K562 (cell line): ENCODE data around the gene LHPP. TPM values are rescaled to one million over a fixed set of nuclear protein-coding genes. Genes with fewer than 3 reads are reported as not detected.

ENCODE experiments used
- ATAC-seq: fragments of 200-7000 bp; cut with Tn5 transposase; 3 replicates; pipeline ENCODE4 v1.9.1; 2020; ENCODE audit warnings: moderate library complexity
- BruUV-seq: library from RNA; stranded (reverse); fragments of 400-500 nt; replicated peaks from 2 replicates; lab custom pipeline; 2021; lab: Mats Ljungman, UMichigan
- CTCF ChIA-PET: fragments of 300-600 bp; formaldehyde crosslinking; extraction: SDS; loops from one replicate; lab custom pipeline; 2021; ENCODE audit warnings: low intra/inter-chr PET ratio; lab: Yijun Ruan, JAX
- POLR2A ChIA-PET: fragments of 300-600, 350-650 bp; sonication (Branson Sonifier 250); formaldehyde crosslinking; extraction: SDS; loops from one replicate; lab custom pipeline; 2021; ENCODE audit warnings: antibody characterized with exemption, inconsistent platforms; lab: Yijun Ruan, JAX
- DNase-seq, 4 experiments: peaks; one replicate each; pipeline versions ENCODE4 v3.0.0 to v3.0.0-alpha.2; 2011 to 2018; ENCODE audit warnings: low spot score in 3 of 4, mixed read lengths in 3 of 4; ENCODE audit errors: extremely low read depth in 1 of 4
- FAIRE-seq: peaks from 2 replicates; lab custom pipeline; 2011; peaks lifted over from hg19 to GRCh38; lab: Jason Lieb, UNC
- H2AFZ ChIP-seq: 2 replicates; pipeline ENCODE4 v1.6.0; 2011; ENCODE audit warnings: low read depth, low read length, control low read depth, inconsistent platforms
- H3K27ac ChIP-seq: fragments of 200-600 bp; 3 replicates; pipeline ENCODE4 v1.8.0; 2011; ENCODE audit warnings: low read depth, mild to moderate bottlenecking, control low read depth, inconsistent platforms, low read length, moderate library complexity, mixed read lengths; ENCODE audit errors: extremely low read depth
- H3K27me3 ChIP-seq, 2 experiments: fragments of 300-600 bp in 1 of 2; 2 replicates in 1 of 2; 3 replicates in 1 of 2; pipeline versions ENCODE4 v1.6.0 to v1.8.0; 2011; ENCODE audit warnings: inconsistent platforms in 2 of 2, low read length in 2 of 2, mild to moderate bottlenecking in 1 of 2, mixed read lengths in 1 of 2, moderate library complexity in 1 of 2; ENCODE audit not compliant: control insufficient read depth in 2 of 2, insufficient read depth in 2 of 2
- H3K36me3 ChIP-seq: fragments of 300-600 bp; 3 replicates; pipeline ENCODE4 v1.8.0; 2011; ENCODE audit warnings: mild to moderate bottlenecking, low read length, inconsistent platforms; ENCODE audit not compliant: control insufficient read depth, insufficient read depth
- H3K4me1 ChIP-seq, 2 experiments: fragments of 200-600 bp in 1 of 2; replicated peaks in 1 of 2; 2 replicates in 1 of 2; 3 replicates in 1 of 2; pipeline versions ENCODE4 v1.5.1 to v1.8.0; 2011; ENCODE audit warnings: inconsistent platforms in 2 of 2, low read length in 2 of 2, mild to moderate bottlenecking in 1 of 2, mixed read lengths in 1 of 2, moderate library complexity in 1 of 2; ENCODE audit not compliant: control insufficient read depth in 2 of 2, insufficient read depth in 2 of 2
- H3K4me2 ChIP-seq: 2 replicates; pipeline ENCODE4 v1.6.1; 2011; ENCODE audit warnings: low read length, control low read depth, inconsistent platforms, mixed read lengths; ENCODE audit not compliant: insufficient read depth
- H3K4me3 ChIP-seq: fragments of 200-600 bp; sonication (generic), shearing (Covaris generic); 2 replicates; pipeline ENCODE4 v1.5.1; 2016; ENCODE audit warnings: control low read depth, inconsistent platforms
- H3K79me2 ChIP-seq: fragments of 200-600 bp; 3 replicates; pipeline ENCODE4 v1.8.0; 2011; ENCODE audit warnings: low read length, inconsistent platforms; ENCODE audit not compliant: control insufficient read depth, insufficient read depth
- H3K9ac ChIP-seq, 2 experiments: 2 replicates each; pipeline versions ENCODE4 v1.6.0 to v1.6.1; 2011; ENCODE audit warnings: low read depth in 2 of 2, low read length in 2 of 2, control low read depth in 1 of 2, inconsistent platforms in 1 of 2, mild to moderate bottlenecking in 1 of 2, mixed read lengths in 1 of 2; ENCODE audit not compliant: insufficient read depth in 1 of 2
- H3K9me1 ChIP-seq: one replicate; pipeline ENCODE4 v1.6.0; 2011; ENCODE audit warnings: inconsistent platforms, mild to moderate bottlenecking, low read length, moderate library complexity; ENCODE audit not compliant: control insufficient read depth, insufficient read depth
- H3K9me3 ChIP-seq: replicated peaks from 2 replicates; pipeline ENCODE4 v1.5.1; 2011; ENCODE audit warnings: low read depth, low read length, inconsistent platforms; ENCODE audit not compliant: control insufficient read depth, insufficient read depth
- H4K20me1 ChIP-seq: replicated peaks from 2 replicates; pipeline ENCODE4 v1.6.1; 2011; ENCODE audit warnings: low read length, inconsistent platforms, mixed read lengths; ENCODE audit not compliant: control insufficient read depth, insufficient read depth
- BRCA1 ChIP-seq, 2 experiments: fragments of 450-650 bp in 1 of 2; sonication (generic) in 1 of 2; formaldehyde crosslinking in 1 of 2; IDR thresholded peaks; 2 replicates each; pipeline versions ENCODE4 v1.5.0 to v1.6.1; 2017 to 2020; ENCODE audit warnings: mild to moderate bottlenecking in 1 of 2, missing genetic modification reagents in 1 of 2
- CTBP1 ChIP-seq: fragments of 450-650 bp; IDR thresholded peaks from 2 replicates; pipeline ENCODE4 v1.6.1; 2016; ENCODE audit warnings: borderline replicate concordance
- EWSR1 ChIP-seq: fragments of 450-650 bp; IDR thresholded peaks from 2 replicates; pipeline ENCODE4 v1.6.1; 2018; ENCODE audit warnings: borderline replicate concordance, mild to moderate bottlenecking, low read depth, moderate library complexity; ENCODE audit not compliant: partially characterized antibody
- HMG20B ChIP-seq: fragments of 250-450 bp; sonication (Bioruptor Pico); IDR thresholded peaks from 2 replicates; pipeline ENCODE4 v1.5.0; 2021; ENCODE audit warnings: mild to moderate bottlenecking
- ZBTB11 ChIP-seq, 3 experiments: fragments of 200-800 bp in 1 of 3; fragments of 250-450 bp in 1 of 3; fragments of 450-650 bp in 1 of 3; sonication (Bioruptor Pico) in 1 of 3; sonication (Bioruptor generic) in 1 of 3; formaldehyde crosslinking in 1 of 3; IDR thresholded peaks; 2 replicates each; pipeline versions ENCODE4 v1.6.1 to v1.8.0; 2016 to 2022; ENCODE audit warnings: mild to moderate bottlenecking in 2 of 3, missing genetic modification characterization in 2 of 3, missing compliant biosample characterization in 1 of 3, moderate library complexity in 1 of 3
- WGBS: fragments of 100-300 bp; shearing (Covaris generic); methylation state at CpG from one replicate; pipeline ENCODE4 v1.1.6; 2016; ENCODE audit warnings: low coverage, mixed read lengths; ENCODE audit not compliant: insufficient coverage; ENCODE audit errors: missing lambda C conversion rate; 5-methylcytosine and 5-hydroxymethylcytosine counted together
- in situ Hi-C: fragments of 300-500 bp; cut with MboI; formaldehyde crosslinking; loops from 4 replicates; pipeline ENCODE4 v1.15.0; 2018; ENCODE audit warnings: inconsistent platforms, mixed read lengths
- intact Hi-C: fragments of 100-400 bp; cut with micrococcal nuclease; formaldehyde crosslinking; loops from 2 replicates; pipeline ENCODE4 v1.14.2; 2022
- polyA plus RNA-seq, 8 experiments: library from polyadenylated mRNA; depleted of rRNA in 4 of 8; stranded (reverse) in 5 of 8; unstranded in 3 of 8; fragments of >200 nt; fragmentation: Nextera tagmentation in 2 of 8; fragmentation: Illumina TruSeq in 1 of 8; extraction: Ambion mirVana in 2 of 8; extraction: Trizol in 1 of 8; gene quantifications; 2 replicates each; pipeline versions ENCODE4 v1.2.1 to v1.2.3, GENCODE V29; 2011 to 2014; ENCODE audit warnings: inconsistent platforms in 1 of 8, missing spikeins in 1 of 8
- total RNA-seq, 7 experiments: library from RNA; depleted of rRNA in 6 of 7; stranded (reverse); fragments of >200 nt in 6 of 7; fragmentation: Illumina TruSeq in 2 of 7; extraction: Trizol in 2 of 7; gene quantifications; 2 replicates each; pipeline versions ENCODE4 v1.2.1 to v1.2.3, GENCODE V29; 2011 to 2021; ENCODE audit warnings: low replicate concordance in 1 of 7

The LHPP gene
- total and polyA plus RNA-seq, 9 of the 15 experiments (the other 6 are each of a cell fraction or from before 2014, with no cell fraction given) = 0.34 to 7.4 (median 3.0) TPM

DNA sequence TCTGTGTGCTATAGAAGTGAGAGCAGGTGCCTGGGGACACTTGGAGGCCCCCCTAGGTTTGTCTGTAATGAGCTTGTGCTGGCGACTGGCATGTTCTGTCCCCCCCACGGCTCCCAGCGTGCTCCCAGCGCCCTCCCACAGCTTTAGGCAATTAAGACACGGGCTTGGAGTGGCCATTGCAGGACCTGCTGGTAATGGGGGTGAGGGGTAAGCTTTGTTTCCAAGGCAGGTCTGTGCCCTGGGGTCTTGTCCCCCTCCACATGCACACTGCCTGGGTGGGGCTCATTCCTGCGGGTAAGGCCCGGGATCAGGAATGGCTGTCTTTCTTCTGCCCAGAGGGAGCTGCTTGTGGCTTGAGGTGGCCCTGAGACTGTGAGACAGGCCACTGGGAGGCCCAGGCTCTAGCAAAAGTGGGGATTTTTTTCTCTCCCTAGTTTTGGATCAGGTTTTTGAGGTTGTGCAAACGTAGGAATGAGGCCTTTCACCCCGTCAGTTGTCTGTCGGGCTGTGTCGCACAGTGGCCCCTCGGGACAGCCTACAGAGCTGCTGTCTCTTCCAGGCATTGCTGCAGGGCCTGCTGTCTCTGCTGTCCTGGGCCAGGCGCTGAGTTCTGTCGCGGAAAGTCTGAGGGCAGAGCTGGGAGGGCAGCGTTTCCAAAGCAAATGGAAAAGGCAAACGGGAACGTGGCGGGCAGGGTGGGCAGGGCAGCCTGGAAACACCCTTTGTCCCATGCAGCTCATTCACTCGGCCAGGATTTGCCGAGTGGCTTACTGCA lies 107.4 kb downstream of the LHPP start:
- intact Hi-C loops = loop anchor here (5.0 kb wide), 1 partner anchor 103 kb away; no protein-coding TSS in a partner anchor
- ATAC-seq = no peak
- no peak for FAIRE-seq

More for the DNA sequence above, 107.4 kb downstream of the LHPP start:
- H3K9ac ChIP-seq = no peak overlapping the region
- no peak overlapping the region for H3K4me3 ChIP-seq
- POLR2A ChIA-PET = interaction anchor here (0.7 kb wide), 2 partner anchors 20 to 173 kb away, joined by 3 read pairs; no protein-coding TSS in a partner anchor
- no peak for DNase-seq
- H4K20me1 ChIP-seq = no peaks in the 10 kb centered on the region; the same call in 1 of the 2 replicates
- peaks cover 0 to 21% of the 10 kb centered on the region in 2 experiments; a peak in 4 of 5 replicates for H3K4me1 ChIP-seq
- H3K4me2 ChIP-seq = no peak overlapping the region
- WGBS = 42% methylated on average over 18 of the region's 21 CpGs
- H3K9me3 ChIP-seq = no peaks in the 10 kb centered on the region
- no peak overlapping the region for H2AFZ ChIP-seq
- TF ChIP-seq EWSR1 (no peak), CTBP1 (no peak), ZBTB11 (CRISPR knock-in tag; IDR thresholded peaks at IDR 0.05) (no peak), HMG20B (CRISPR knock-in tag) (no peak), BRCA1 (IDR thresholded peaks at IDR 0.05) (no peak), BRCA1 (CRISPR knock-in tag; IDR thresholded peaks at IDR 0.05) (no peak)
- peaks cover 0 to 8% of the 10 kb centered on the region in 2 experiments; a peak in 2 of 5 replicates for H3K27me3 ChIP-seq
- H3K36me3 ChIP-seq = no peaks in the 10 kb centered on the region
- CTCF ChIA-PET = interaction anchor here (0.6 kb wide), 1 partner anchor 574 kb away, joined by 3 read pairs; no protein-coding TSS in a partner anchor
- no peak overlapping the region for H3K27ac ChIP-seq
- H3K9me1 ChIP-seq = no peaks in the 10 kb centered on the region
- BruUV-seq = no TSS peak
- no peaks in the 10 kb centered on the region for H3K79me2 ChIP-seq
- in situ Hi-C loops = no loop called here
